K562 (cell line): ENCODE data around the gene BCAS4.
A peak's percentile ranks its signal among the peaks of the same experiment; 100 is the strongest.

Experiments
- DEAF1 ChIP-seq: fragments of 450-650 bp; formaldehyde crosslinking; IDR thresholded peaks from 2 replicates; pipeline ENCODE4 v1.4.0; 2020; ENCODE audit warnings: mild to moderate bottlenecking, moderate library complexity
- EP300 ChIP-seq: IDR thresholded peaks from 2 replicates; pipeline ENCODE4 v1.6.1; 2012; ENCODE audit warnings: low read length, improper control_type of control experiment
- FIP1L1 ChIP-seq: fragments of 200-400 bp; formaldehyde crosslinking; IDR thresholded peaks from 2 replicates; pipeline ENCODE4 v1.6.1; 2018; ENCODE audit warnings: mild to moderate bottlenecking, low read depth, low read length; ENCODE audit not compliant: poor library complexity, severe bottlenecking
- MAX ChIP-seq: sonication (generic); formaldehyde crosslinking; IDR thresholded peaks from 2 replicates; pipeline ENCODE4 v1.9.0; 2022; ENCODE audit warnings: mild to moderate bottlenecking, missing genetic modification reagents
- NCOA4 ChIP-seq: fragments of 450-650 bp; IDR thresholded peaks from 2 replicates; pipeline ENCODE4 v1.6.1; 2018; ENCODE audit warnings: mild to moderate bottlenecking; ENCODE audit not compliant: partially characterized antibody
- POLR2AphosphoS5 ChIP-seq: IDR thresholded peaks from 2 replicates; pipeline ENCODE4 v1.6.1; 2011; ENCODE audit warnings: mild to moderate bottlenecking, low read depth, low read length, moderate library complexity; ENCODE audit not compliant: control insufficient read depth, insufficient read depth
- SLC30A9 ChIP-seq: fragments of 250-450 bp; sonication (Bioruptor Pico); IDR thresholded peaks from 2 replicates; pipeline ENCODE4 v1.8.0; 2022; ENCODE audit warnings: mild to moderate bottlenecking, moderate library complexity

GRCh38 chr20:50814438-50815161 lies 19.7 kb downstream of the BCAS4 start:
- TF ChIP-seq NCOA4 (no peak), FIP1L1 (no peak), SLC30A9 (CRISPR knock-in tag) (no peak), POLR2AphosphoS5 (no peak), EP300 (no peak), DEAF1 (CRISPR knock-in tag) (no peak), MAX (CRISPR knock-in tag) (0 out of 2 replicates have a peak, but pooled peaks have one; percentile 30)
